HCT116 (cell line): ENCODE results near the gene OR2AJ1. TPM values are rescaled to one million over a fixed set of nuclear protein-coding genes. Genes with fewer than 3 reads are reported as not detected.

Experiments used
- ATAC-seq: fragments of 200-7000 bp; cut with Tn5 transposase; 2 replicates; pipeline ENCODE4 v1.9.1; 2020; ENCODE audit warnings: mild to moderate bottlenecking, moderate library complexity
- BruUV-seq: library from RNA; stranded (reverse); fragments of 400-500 nt; replicated peaks from 2 replicates; lab custom pipeline; 2021; lab: Mats Ljungman, UMichigan
- CTCF ChIA-PET: fragments of 300-600 bp; sonication (Branson Sonifier 250); formaldehyde crosslinking; loops from one replicate; lab custom pipeline; 2021; ENCODE audit warnings: antibody characterized with exemption; lab: Charles Lee
- POLR2A ChIA-PET: fragments of 300-600, 350-600 bp; sonication (Branson Sonifier 250); formaldehyde crosslinking; loops from one replicate; lab custom pipeline; 2021; ENCODE audit warnings: antibody characterized with exemption; lab: Charles Lee
- RAD21 ChIA-PET, 2 experiments: fragments of 300-600 bp; sonication (Branson Sonifier 250); formaldehyde crosslinking; loops; one replicate each; lab custom pipeline; 2023; ENCODE audit warnings: low total read pairs in 2 of 2; ENCODE audit not compliant: uncharacterized antibody in 2 of 2, unreplicated experiment in 2 of 2, low non-redundant PET in 1 of 2; lab: Charles Lee
- DNase-seq: peaks from one replicate; pipeline ENCODE4 v3.0.0-alpha.2; 2010; ENCODE audit warnings: low read depth, low spot score
- H2AFZ ChIP-seq: fragments of 200-600 bp; shearing (Covaris generic), sonication (generic); 2 replicates; pipeline ENCODE4 v1.6.1; 2017; ENCODE audit warnings: low read depth, mixed run types, mixed read lengths, antibody characterized with exemption, low read length; ENCODE audit not compliant: poor library complexity, severe bottlenecking
- H3K27ac ChIP-seq: 2 replicates; pipeline ENCODE4 v1.5.1; 2012; ENCODE audit warnings: low read depth, low read length
- H3K27me3 ChIP-seq: fragments of 200-600 bp; sonication (generic); 2 replicates; pipeline ENCODE4 v1.6.1; 2016; ENCODE audit warnings: mixed run types, low read length, mixed read lengths; ENCODE audit not compliant: insufficient read depth
- H3K36me3 ChIP-seq, 2 experiments: fragments of 200-500 bp in 1 of 2; fragments of 200-600 bp in 1 of 2; sonication (Bioruptor generic) in 1 of 2; sonication (generic) in 1 of 2; 2 replicates each; pipeline versions ENCODE4 v1.5.1 to v1.6.1; 2014 to 2016; ENCODE audit warnings: low read length in 2 of 2, inconsistent platforms in 1 of 2, mixed read lengths in 1 of 2, mixed run types in 1 of 2; ENCODE audit not compliant: insufficient read depth in 2 of 2, control insufficient read depth in 1 of 2
- H3K4me1 ChIP-seq, 2 experiments: fragments of 200-600 bp in 1 of 2; sonication (generic) in 1 of 2; 2 replicates each; pipeline versions ENCODE4 v1.5.1 to v1.6.1; 2012 to 2017; ENCODE audit warnings: low read length in 2 of 2, inconsistent platforms in 1 of 2, mild to moderate bottlenecking in 1 of 2, mixed read lengths in 1 of 2, mixed run types in 1 of 2, moderate library complexity in 1 of 2; ENCODE audit not compliant: insufficient read depth in 2 of 2, control insufficient read depth in 1 of 2
- H3K4me2 ChIP-seq: fragments of 200-600 bp; sonication (generic); 2 replicates; pipeline ENCODE4 v1.6.1; 2017; ENCODE audit warnings: mixed run types, low read length, mixed read lengths
- H3K4me3 ChIP-seq, 2 experiments: fragments of 200-600 bp in 1 of 2; sonication (generic) in 1 of 2; replicated peaks in 1 of 2; 2 replicates each; pipeline ENCODE4 v1.5.1; 2011 to 2016; ENCODE audit warnings: low read length in 2 of 2, control low read depth in 1 of 2, low read depth in 1 of 2, mild to moderate bottlenecking in 1 of 2, mixed read lengths in 1 of 2, mixed run types in 1 of 2
- H3K79me2 ChIP-seq: fragments of 200-600 bp; sonication (generic); 2 replicates; pipeline ENCODE4 v1.6.1; 2017; ENCODE audit warnings: mild to moderate bottlenecking, mixed run types, low read length, moderate library complexity, mixed read lengths; ENCODE audit not compliant: insufficient read depth
- H3K9ac ChIP-seq: fragments of 200-600 bp; sonication (generic); 2 replicates; pipeline ENCODE4 v1.6.1; 2016; ENCODE audit warnings: low read length, mixed read lengths
- H3K9me2 ChIP-seq: fragments of 200-600 bp; sonication (generic), shearing (Covaris generic); 2 replicates; pipeline ENCODE4 v1.6.1; 2017; ENCODE audit warnings: mixed run types, mild to moderate bottlenecking, moderate library complexity; ENCODE audit not compliant: insufficient read depth
- H3K9me3 ChIP-seq, 2 experiments: fragments of 200-500 bp in 1 of 2; fragments of 200-600 bp in 1 of 2; sonication (Bioruptor generic) in 1 of 2; sonication (generic) in 1 of 2; 2 replicates each; pipeline ENCODE4 v1.6.1; 2014 to 2017; ENCODE audit warnings: low read length in 2 of 2, mixed read lengths in 2 of 2, inconsistent platforms in 1 of 2, low read depth in 1 of 2, mild to moderate bottlenecking in 1 of 2, mixed run types in 1 of 2, moderate library complexity in 1 of 2; ENCODE audit not compliant: control insufficient read depth in 1 of 2, insufficient read depth in 1 of 2
- H4K20me1 ChIP-seq: fragments of 200-600 bp; sonication (generic), shearing (Covaris generic); 2 replicates; pipeline ENCODE4 v1.6.1; 2017; ENCODE audit warnings: mixed run types, mild to moderate bottlenecking, moderate library complexity; ENCODE audit not compliant: insufficient read depth
- CBX3 ChIP-seq: IDR thresholded peaks from 2 replicates; pipeline ENCODE4 v1.6.1; 2012; ENCODE audit warnings: low read depth
- EGR1 ChIP-seq: IDR thresholded peaks from 2 replicates; pipeline ENCODE4 v1.6.1; 2012; ENCODE audit warnings: low read depth
- EZH2phosphoT487 ChIP-seq: fragments of 200-600 bp; IDR thresholded peaks from 2 replicates; pipeline ENCODE4 v1.6.1; 2018; ENCODE audit warnings: antibody characterized with exemption, borderline replicate concordance
- POLR2A ChIP-seq: IDR thresholded peaks from 2 replicates; pipeline ENCODE4 v1.7.0; 2011; ENCODE audit warnings: borderline replicate concordance; ENCODE audit not compliant: insufficient read depth, insufficient read length; ENCODE audit errors: extremely low read depth
- POLR2AphosphoS5 ChIP-seq: IDR thresholded peaks from 2 replicates; pipeline ENCODE4 v1.6.1; 2011; ENCODE audit warnings: mild to moderate bottlenecking, low read depth, low read length, moderate library complexity
- SIN3A ChIP-seq: IDR thresholded peaks from 2 replicates; pipeline ENCODE4 v1.6.1; 2012; ENCODE audit warnings: low read depth
- SP1 ChIP-seq: IDR thresholded peaks from 2 replicates; pipeline ENCODE4 v1.6.1; 2012; ENCODE audit warnings: low read depth
- TCF7L2 ChIP-seq: IDR thresholded peaks from 2 replicates; pipeline ENCODE4 v1.7.0; 2011; ENCODE audit warnings: borderline replicate concordance, inconsistent platforms; ENCODE audit not compliant: insufficient read depth, insufficient read length; ENCODE audit errors: extremely low read depth
- ZFX ChIP-seq: fragments of 450-650 bp; IDR thresholded peaks from 2 replicates; pipeline ENCODE4 v1.6.1; 2017
- ZNF274 ChIP-seq: fragments of 200-500 bp; sonication (Bioruptor generic); IDR thresholded peaks from 2 replicates; pipeline ENCODE4 v1.6.1; 2014; ENCODE audit warnings: mild to moderate bottlenecking, low read depth, low read length, inconsistent platforms
- intact Hi-C: fragments of 100-400 bp; cut with micrococcal nuclease; formaldehyde crosslinking; loops from 2 replicates; pipeline ENCODE4 v1.10.0; 2022
- total RNA-seq: library from RNA; stranded (reverse); gene quantifications from one replicate; pipeline ENCODE4 v1.2.1, GENCODE V29; 2021; ENCODE audit not compliant: unreplicated experiment
- TF ChIP-seq, protein P1 (sequence below): IDR thresholded peaks from 2 replicates; pipeline ENCODE4 v1.6.1; 2012
- TF ChIP-seq, protein P2 (sequence below): IDR thresholded peaks from 2 replicates; pipeline ENCODE4 v1.6.1; 2012
- TF ChIP-seq, protein P3 (sequence below), 3 experiments: fragments of 200-600 bp in 1 of 3; sonication (generic) in 1 of 3; IDR thresholded peaks in 2 of 3; conservative IDR thresholded peaks in 1 of 3; 2 replicates each; pipeline ENCODE4 v1.5.1; 2012 to 2017; ENCODE audit warnings: low read depth in 2 of 3, low read length in 2 of 3, antibody characterized with exemption in 1 of 3, borderline replicate concordance in 1 of 3, control low read depth in 1 of 3, mild to moderate bottlenecking in 1 of 3, mixed read lengths in 1 of 3, mixed run types in 1 of 3, moderate library complexity in 1 of 3; ENCODE audit not compliant: insufficient read depth in 1 of 3

The OR2AJ1 gene
- total RNA-seq, 1 experiment from 2014 or later = not detected

DNA sequence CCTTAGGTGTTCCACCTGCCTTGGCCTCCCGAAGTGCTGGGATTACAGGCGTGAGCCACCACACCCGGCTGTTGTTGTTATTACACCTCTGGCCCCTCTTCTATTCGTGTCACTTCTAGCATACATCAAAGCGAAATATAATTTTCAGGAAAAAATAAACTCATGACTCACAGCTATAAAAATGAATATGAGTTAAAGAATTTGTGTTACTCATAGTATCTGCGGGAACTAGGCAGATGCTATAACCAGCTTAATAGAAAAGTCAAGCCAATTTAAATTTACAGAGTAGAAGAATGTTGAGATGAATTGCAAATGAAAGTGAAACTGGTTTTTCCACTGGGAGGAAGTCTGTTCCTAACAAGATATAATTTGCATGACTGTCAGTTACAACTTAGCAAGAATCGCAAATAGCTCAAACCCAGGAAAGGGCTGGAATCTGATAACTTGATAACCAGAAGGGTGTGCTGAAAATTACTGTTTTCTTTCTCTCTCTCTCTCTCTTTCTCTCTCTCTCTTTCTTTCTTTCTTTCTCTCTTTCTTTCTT, 18.1 kb upstream of the OR2AJ1 start:
- Histone ChIP-seq H3K79me2 (no peaks in the 10 kb centered on the region), H3K9ac (no peak overlapping the region), H3K4me2 (no peak overlapping the region), H3K36me3 (no peaks in the 10 kb centered on the region), H3K4me1 (no peaks in the 10 kb centered on the region), H3K27ac (no peak overlapping the region), H3K9me2 (no peaks in the 10 kb centered on the region), H4K20me1 (no peaks in the 10 kb centered on the region), H2AFZ (no peak overlapping the region), H3K4me3 (no peak overlapping the region), H3K27me3 (no peaks in the 10 kb centered on the region), H3K9me3 (peaks cover 4 to 8% of the 10 kb centered on the region in 2 experiments; a peak in 2 of 4 replicates)
- intact Hi-C loops = no loop called here
- ChIA-PET RAD21 (no interaction called here), POLR2A (no interaction called here), CTCF (no interaction called here)
- BruUV-seq = no TSS peak
- ATAC-seq (peak; percentile 38; the same call in 1 of the 2 replicates), DNase-seq (no peak)
- TF ChIP-seq, protein P1, sequence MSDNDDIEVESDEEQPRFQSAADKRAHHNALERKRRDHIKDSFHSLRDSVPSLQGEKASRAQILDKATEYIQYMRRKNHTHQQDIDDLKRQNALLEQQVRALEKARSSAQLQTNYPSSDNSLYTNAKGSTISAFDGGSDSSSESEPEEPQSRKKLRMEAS = no peak
- no peak for TF ChIP-seq ZFX
- TF ChIP-seq EGR1 = no peak
- TF ChIP-seq SP1 = no peak
- no peak for TF ChIP-seq ZNF274
- TF ChIP-seq, protein P2, sequence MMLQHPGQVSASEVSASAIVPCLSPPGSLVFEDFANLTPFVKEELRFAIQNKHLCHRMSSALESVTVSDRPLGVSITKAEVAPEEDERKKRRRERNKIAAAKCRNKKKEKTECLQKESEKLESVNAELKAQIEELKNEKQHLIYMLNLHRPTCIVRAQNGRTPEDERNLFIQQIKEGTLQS = no peak
- no peak for TF ChIP-seq POLR2AphosphoS5
- no peak for TF ChIP-seq EZH2phosphoT487
- no peak for TF ChIP-seq CBX3
- TF ChIP-seq, protein P3, sequence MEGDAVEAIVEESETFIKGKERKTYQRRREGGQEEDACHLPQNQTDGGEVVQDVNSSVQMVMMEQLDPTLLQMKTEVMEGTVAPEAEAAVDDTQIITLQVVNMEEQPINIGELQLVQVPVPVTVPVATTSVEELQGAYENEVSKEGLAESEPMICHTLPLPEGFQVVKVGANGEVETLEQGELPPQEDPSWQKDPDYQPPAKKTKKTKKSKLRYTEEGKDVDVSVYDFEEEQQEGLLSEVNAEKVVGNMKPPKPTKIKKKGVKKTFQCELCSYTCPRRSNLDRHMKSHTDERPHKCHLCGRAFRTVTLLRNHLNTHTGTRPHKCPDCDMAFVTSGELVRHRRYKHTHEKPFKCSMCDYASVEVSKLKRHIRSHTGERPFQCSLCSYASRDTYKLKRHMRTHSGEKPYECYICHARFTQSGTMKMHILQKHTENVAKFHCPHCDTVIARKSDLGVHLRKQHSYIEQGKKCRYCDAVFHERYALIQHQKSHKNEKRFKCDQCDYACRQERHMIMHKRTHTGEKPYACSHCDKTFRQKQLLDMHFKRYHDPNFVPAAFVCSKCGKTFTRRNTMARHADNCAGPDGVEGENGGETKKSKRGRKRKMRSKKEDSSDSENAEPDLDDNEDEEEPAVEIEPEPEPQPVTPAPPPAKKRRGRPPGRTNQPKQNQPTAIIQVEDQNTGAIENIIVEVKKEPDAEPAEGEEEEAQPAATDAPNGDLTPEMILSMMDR (IDR thresholded peaks at IDR 0.05 in 2 of 3, conservative IDR thresholded peaks at IDR 0.05 in 1 of 3; ENCODE audit: borderline replicate concordance in 1 of 3, insufficient read depth in 1 of 3, low read depth in 2 of 3, low read length in 2 of 3) = no peak
- no peak for TF ChIP-seq POLR2A
- no peak for TF ChIP-seq SIN3A
- TF ChIP-seq TCF7L2 = no peak
